HEK293 (cell line): ENCODE data around the gene FAM174B.

ENCODE experiments used
- EGR2 ChIP-seq: fragments of 450-650 bp; formaldehyde crosslinking; IDR thresholded peaks from 2 replicates; pipeline ENCODE4 v1.5.1; 2016; ENCODE audit warnings: low read depth, missing biosample characterization, missing genetic modification characterization
- HOXD13 ChIP-seq: sonication (generic); formaldehyde crosslinking; IDR thresholded peaks from 2 replicates; pipeline ENCODE4 v1.8.0; 2022; ENCODE audit warnings: missing genetic modification reagents, borderline replicate concordance
- PBX3 ChIP-seq: sonication (generic); formaldehyde crosslinking; IDR thresholded peaks from 2 replicates; pipeline ENCODE4 v1.8.1; 2022; ENCODE audit warnings: mild to moderate bottlenecking, moderate library complexity, missing genetic modification reagents
- SCRT1 ChIP-seq: fragments of 450-650 bp; formaldehyde crosslinking; IDR thresholded peaks from 2 replicates; pipeline ENCODE4 v1.5.1; 2016; ENCODE audit warnings: missing biosample characterization, missing genetic modification characterization, borderline replicate concordance
- SP2 ChIP-seq: fragments of 450-650 bp; formaldehyde crosslinking; IDR thresholded peaks from 2 replicates; pipeline ENCODE4 v1.5.1; 2016; ENCODE audit warnings: missing biosample characterization, missing genetic modification characterization
- ZBTB6 ChIP-seq: fragments of 450-650 bp; formaldehyde crosslinking; IDR thresholded peaks from 2 replicates; pipeline ENCODE4 v1.5.1; 2017; ENCODE audit warnings: missing biosample characterization, missing genetic modification characterization
- ZBTB8A ChIP-seq: fragments of 450-650 bp; formaldehyde crosslinking; IDR thresholded peaks from 2 replicates; pipeline ENCODE4 v1.5.1; 2016; ENCODE audit warnings: missing biosample characterization, missing genetic modification characterization
- ZEB2 ChIP-seq: fragments of 450-650 bp; formaldehyde crosslinking; IDR thresholded peaks from 2 replicates; pipeline ENCODE4 v1.5.1; 2016; ENCODE audit warnings: missing biosample characterization, missing genetic modification characterization
- ZFHX2 ChIP-seq: fragments of 450-650 bp; formaldehyde crosslinking; conservative IDR thresholded peaks from 2 replicates; pipeline ENCODE4 v1.5.1; 2016; ENCODE audit warnings: missing biosample characterization, missing genetic modification characterization
- ZNF302 ChIP-seq: fragments of 450-650 bp; formaldehyde crosslinking; IDR thresholded peaks from 2 replicates; pipeline ENCODE4 v1.5.1; 2016; ENCODE audit warnings: missing biosample characterization, missing genetic modification characterization, low read depth
- ZNF324 ChIP-seq: fragments of 450-650 bp; formaldehyde crosslinking; IDR thresholded peaks from 2 replicates; pipeline ENCODE4 v1.5.1; 2016; ENCODE audit warnings: missing biosample characterization, missing genetic modification characterization
- ZNF37A ChIP-seq: fragments of 450-650 bp; IDR thresholded peaks from 2 replicates; pipeline ENCODE4 v1.5.1; 2018; ENCODE audit warnings: missing biosample characterization, missing genetic modification characterization
- ZNF501 ChIP-seq: fragments of 450-650 bp; formaldehyde crosslinking; IDR thresholded peaks from 2 replicates; pipeline ENCODE4 v1.5.1; 2016; ENCODE audit warnings: missing biosample characterization, missing genetic modification characterization
- ZNF518A ChIP-seq: fragments of 450-650 bp; formaldehyde crosslinking; conservative IDR thresholded peaks from 2 replicates; pipeline ENCODE4 v1.5.1; 2016; ENCODE audit warnings: low read depth, missing biosample characterization, missing genetic modification characterization
- ZNF548 ChIP-seq: fragments of 450-650 bp; formaldehyde crosslinking; IDR thresholded peaks from 2 replicates; pipeline ENCODE4 v1.5.1; 2016; ENCODE audit warnings: missing biosample characterization, missing genetic modification characterization
- ZNF600 ChIP-seq: fragments of 450-650 bp; formaldehyde crosslinking; IDR thresholded peaks from 2 replicates; pipeline ENCODE4 v1.5.1; 2016; ENCODE audit warnings: missing biosample characterization, missing genetic modification characterization
- ZNF621 ChIP-seq: fragments of 450-650 bp; formaldehyde crosslinking; IDR thresholded peaks from 2 replicates; pipeline ENCODE4 v1.5.1; 2017; ENCODE audit warnings: missing biosample characterization, missing genetic modification characterization
- ZNF623 ChIP-seq: fragments of 450-650 bp; formaldehyde crosslinking; IDR thresholded peaks from 2 replicates; pipeline ENCODE4 v1.5.1; 2016; ENCODE audit warnings: missing biosample characterization, missing genetic modification characterization
- ZNF629 ChIP-seq: fragments of 450-650 bp; formaldehyde crosslinking; IDR thresholded peaks from 2 replicates; pipeline ENCODE4 v1.5.1; 2017; ENCODE audit warnings: missing biosample characterization, missing genetic modification characterization
- ZNF645 ChIP-seq: fragments of 450-650 bp; formaldehyde crosslinking; IDR thresholded peaks from 2 replicates; pipeline ENCODE4; 2016; ENCODE audit warnings: missing biosample characterization, missing genetic modification characterization

FAM174B gene

GRCh38 chr15:92655178-92655995 is at the start of gene FAM174B (continued):
- TF ChIP-seq ZNF645 (tag by site-specific recombination): no peak
- no peak for TF ChIP-seq ZNF302 (tag by site-specific recombination)
- no peak for TF ChIP-seq ZNF501 (tag by site-specific recombination)
- TF ChIP-seq ZNF600 (tag by site-specific recombination): peak; percentile 72; the same call in 1 of the 2 replicates
- no peak for TF ChIP-seq HOXD13 (CRISPR knock-in tag)
- peak; percentile 53; the same call in 1 of the 2 replicates for TF ChIP-seq ZEB2 (tag by site-specific recombination)
- no peak for TF ChIP-seq ZNF548 (tag by site-specific recombination)
- TF ChIP-seq PBX3: peak; percentile 85
- TF ChIP-seq ZNF37A (tag by site-specific recombination): no peak
- TF ChIP-seq EGR2 (tag by site-specific recombination): peak; percentile 62; the same call in 1 of the 2 replicates
- TF ChIP-seq ZNF623: no peak
- TF ChIP-seq SP2 (tag by site-specific recombination): 0 out of 2 replicates have a peak, but pooled peaks have one; percentile 5
- 0 out of 2 replicates have a peak, but pooled peaks have one; percentile 13 for TF ChIP-seq ZBTB6 (tag by site-specific recombination)
- TF ChIP-seq ZNF621 (tag by site-specific recombination): no peak
- no peak for TF ChIP-seq ZNF324 (tag by site-specific recombination)
- peak; percentile 65 for TF ChIP-seq ZFHX2 (tag by site-specific recombination)
- TF ChIP-seq ZBTB8A (tag by site-specific recombination): peak; percentile 36; the same call in 1 of the 2 replicates
- TF ChIP-seq SCRT1: peak; percentile 41; the same call in 1 of the 2 replicates
- no peak for TF ChIP-seq ZNF518A
- TF ChIP-seq ZNF629 (tag by site-specific recombination): no peak
